ENCODE results near the gene ATF7.

ATF7 gene

GRCh38 chr12:53500776-53501614, 125.2 kb downstream of the ATF7 start, which contains the start of gene TARBP2:
Gene TARBP2, plus strand, starts transcription at chr12:53501283. Its CDS starts 126 bp downstream, at chr12:53501409.
- DNase-seq (ENCODE audit: low read depth in 2 of 2) = peak; percentile 95 to 97

GRCh38 chr12:53500142-53500775, 125.9 kb downstream of the ATF7 start:
- DNase-seq (ENCODE audit: low read depth in 2 of 2) = no peak

DNA sequence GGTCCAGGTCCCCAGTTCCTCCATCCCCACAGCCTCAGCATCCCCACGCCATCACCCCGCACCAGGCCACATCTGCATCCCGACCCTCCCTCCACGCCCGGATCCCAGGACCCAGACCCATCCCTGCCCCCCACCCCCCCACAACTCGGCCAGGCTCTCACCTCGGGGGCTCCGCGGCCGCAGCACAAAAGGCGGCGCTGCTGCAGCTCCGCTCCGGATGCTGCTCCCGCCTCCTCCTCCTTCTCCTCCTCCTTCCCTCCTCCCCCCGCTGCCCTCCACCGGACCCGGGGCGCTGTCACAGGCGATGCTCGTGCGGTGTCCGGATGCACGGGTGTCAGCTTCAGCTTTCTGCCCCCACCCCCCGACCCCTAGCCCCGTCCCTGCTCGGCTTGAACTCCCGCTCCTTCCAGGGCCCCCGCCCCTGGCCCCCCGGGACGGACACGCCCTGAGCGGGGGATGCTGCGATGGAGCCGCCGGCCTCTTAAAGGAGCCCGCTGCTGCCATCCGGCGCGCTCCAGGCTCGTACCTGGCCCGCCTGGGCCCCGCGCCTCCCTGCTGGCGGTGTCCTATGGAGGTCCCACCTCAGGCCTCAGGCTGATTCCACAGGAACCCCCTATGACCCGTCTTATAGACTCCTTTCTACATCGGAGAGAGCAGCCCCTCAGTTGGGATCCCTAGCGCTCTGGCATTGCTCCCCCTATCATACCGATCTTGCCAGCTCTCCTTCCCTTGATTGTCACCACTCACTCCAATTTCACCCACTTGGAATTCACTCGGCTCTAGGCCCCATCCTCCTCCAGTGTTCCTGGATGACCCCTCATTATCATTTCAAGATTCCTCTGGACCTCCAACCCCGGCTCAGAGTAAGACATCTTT, 126.7 kb downstream of the ATF7 start, which contains the start of gene MAP3K12:
Gene MAP3K12 (minus strand): TSS at position 193 of the 876 bp plus-strand sequence. CDS start 12,067 bp downstream, outside the sequence.
- DNase-seq (ENCODE audit: low read depth in 2 of 2) = peak; percentile 25 to 51

DNA sequence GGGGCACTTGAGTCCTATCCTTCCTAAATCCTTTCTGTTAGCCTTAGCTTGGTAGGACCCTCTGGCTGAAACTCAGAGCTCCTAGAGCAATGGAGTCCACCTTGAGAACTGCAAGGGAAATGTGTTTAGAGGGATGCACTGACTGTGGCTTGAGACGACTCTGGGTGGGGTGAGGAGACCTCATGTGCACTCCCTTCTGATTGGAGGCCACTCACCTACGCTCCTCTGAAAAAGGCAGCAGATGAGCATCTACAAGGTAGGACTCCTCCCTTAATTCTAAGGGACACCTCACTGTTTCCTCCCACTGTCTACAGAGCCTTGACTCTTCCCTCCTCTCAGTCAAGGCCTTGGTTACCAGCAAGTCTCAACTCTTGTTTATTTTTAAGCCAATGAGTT, 127.9 kb downstream of the ATF7 start:
- DNase-seq (ENCODE audit: low read depth in 2 of 2) = no peak

DNA sequence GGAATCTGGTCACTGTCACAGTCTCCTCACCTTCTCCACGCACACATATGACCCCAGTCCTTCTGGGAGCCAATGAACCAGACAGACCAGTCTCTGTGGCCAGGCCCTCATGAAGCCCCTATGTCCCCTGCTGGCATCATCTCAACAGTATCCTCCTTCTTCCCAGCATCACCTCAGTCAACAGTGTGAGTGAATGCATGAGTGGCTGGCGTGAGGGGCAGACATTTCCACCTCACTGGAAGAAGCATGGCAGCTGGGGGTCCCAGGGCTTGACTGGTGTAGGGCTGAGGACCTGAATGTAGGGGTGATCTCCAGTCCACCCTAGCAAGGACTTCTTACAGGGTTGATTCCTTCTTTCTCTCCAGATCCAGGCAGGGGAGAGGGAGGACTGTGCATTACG, 128.7 kb downstream of the ATF7 start:
- no peak for DNase-seq (ENCODE audit: low read depth in 2 of 2)

GRCh38 chr12:53496752-53497032, 129.5 kb downstream of the ATF7 start:
- DNase-seq (ENCODE audit: low read depth in 2 of 2) = no peak

DNA sequence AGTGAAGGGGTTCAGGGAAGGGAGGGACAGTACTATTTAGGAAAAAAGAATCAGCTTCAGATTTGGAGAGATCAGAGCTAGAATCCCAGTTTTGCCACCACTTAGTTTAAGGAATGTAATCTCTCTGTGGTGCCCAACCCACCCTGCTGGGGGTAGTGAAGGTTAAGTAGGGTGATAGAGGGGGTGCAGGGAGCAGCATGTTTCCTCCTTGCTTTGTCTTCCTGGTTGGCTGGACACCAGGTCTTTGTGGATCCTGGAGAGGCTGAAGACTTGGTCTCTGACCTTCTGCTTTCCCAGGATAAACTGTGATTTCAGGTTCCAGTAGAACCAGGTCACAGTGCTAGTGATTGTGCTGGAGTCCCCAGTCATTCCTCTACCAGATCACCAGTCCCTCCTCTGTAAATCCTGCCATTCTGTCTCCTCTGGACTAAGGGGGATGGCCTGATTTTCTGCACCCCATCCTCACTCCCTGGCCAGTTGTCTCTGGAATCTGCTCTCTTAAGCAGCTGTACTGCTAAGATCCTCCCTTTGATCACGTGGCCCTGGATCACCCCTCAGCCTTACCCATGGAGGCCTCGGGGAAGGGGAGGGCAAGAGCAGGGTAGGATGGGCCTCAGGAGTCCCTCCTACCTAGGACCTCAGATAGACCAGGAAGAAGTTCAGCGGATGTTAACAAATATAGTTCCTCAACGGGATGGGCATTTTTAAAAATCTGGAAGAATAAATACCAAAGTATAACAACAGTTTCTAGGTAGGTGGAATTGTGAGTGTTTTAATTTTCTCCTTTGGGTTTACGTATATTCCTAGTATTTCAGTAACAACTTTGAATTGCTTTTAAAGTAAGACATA, 130.1 kb downstream of the ATF7 start:
- DNase-seq (ENCODE audit: low read depth in 2 of 2) = no peak

GRCh38 chr12:53493610-53494391, 132.4 kb downstream of the ATF7 start:
- no peak for DNase-seq (ENCODE audit: low read depth in 2 of 2)

- DNase-seq (ENCODE audit: low read depth in 2 of 2) = peak; percentile 75 to 86
These were observed 133.2 kb downstream of the ATF7 start for GRCh38 chr12:53492830-53493609.

DNA sequence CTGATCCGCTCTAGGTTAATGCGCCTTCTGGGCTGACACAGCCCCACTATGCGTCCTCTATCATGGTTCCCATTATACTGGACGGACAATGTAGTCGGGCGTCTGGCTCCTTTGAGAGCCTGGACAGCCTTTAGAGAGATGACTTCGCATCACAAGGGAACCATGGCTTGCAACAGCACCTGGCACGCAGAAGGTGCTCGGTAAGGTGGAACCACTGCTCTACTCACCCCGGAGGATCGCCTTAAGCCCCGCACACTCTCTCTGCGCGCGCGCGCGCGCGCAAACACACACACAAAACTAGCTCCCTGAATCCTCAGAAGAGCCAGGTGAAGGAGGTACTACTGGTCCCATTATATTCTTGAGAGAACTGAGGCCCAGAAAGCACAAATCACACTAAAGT, 134.0 kb downstream of the ATF7 start:
- DNase-seq (ENCODE audit: low read depth in 2 of 2) = no peak

- no peak for DNase-seq (ENCODE audit: low read depth in 2 of 2)
These were observed 136.8 kb downstream of the ATF7 start for GRCh38 chr12:53489242-53489864.

DNA sequence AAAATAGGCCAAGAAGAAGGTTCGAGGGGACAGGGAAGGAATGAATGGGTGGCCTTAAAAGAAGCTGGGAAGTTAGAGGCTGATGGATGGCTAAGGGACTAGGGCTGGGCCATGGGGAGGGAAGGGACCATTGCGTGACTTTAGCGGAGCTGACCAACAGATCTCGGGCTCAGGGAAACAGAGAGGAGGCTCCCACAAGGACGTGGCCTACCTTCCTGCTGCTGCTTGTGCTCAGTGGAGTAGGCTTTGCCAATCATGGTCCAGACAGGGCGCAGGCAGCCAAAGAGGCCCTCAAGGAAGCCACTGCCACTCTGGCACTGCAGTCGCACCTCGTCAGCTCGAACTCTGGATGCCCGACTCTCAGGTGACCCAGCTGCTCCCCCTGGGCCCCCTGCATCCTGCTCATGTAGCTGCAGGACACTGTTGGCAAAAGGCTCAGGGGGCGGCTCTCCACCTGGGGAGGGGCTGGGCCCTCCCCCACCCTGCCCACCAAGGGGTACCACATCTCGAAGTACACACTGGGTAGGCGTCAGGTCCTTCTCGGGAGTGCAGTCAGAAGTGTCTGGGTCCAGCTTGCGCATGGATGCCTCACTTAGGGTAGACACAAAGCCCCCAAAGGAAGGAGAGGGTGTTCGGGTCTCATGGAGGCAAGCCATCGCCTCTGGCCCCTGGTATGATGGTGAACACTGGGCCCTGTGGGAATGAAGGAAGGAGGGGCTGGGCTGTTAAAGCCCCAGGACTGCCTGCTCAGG, 139.3 kb downstream of the ATF7 start:
- DNase-seq (ENCODE audit: low read depth in 2 of 2) = no peak

DNA sequence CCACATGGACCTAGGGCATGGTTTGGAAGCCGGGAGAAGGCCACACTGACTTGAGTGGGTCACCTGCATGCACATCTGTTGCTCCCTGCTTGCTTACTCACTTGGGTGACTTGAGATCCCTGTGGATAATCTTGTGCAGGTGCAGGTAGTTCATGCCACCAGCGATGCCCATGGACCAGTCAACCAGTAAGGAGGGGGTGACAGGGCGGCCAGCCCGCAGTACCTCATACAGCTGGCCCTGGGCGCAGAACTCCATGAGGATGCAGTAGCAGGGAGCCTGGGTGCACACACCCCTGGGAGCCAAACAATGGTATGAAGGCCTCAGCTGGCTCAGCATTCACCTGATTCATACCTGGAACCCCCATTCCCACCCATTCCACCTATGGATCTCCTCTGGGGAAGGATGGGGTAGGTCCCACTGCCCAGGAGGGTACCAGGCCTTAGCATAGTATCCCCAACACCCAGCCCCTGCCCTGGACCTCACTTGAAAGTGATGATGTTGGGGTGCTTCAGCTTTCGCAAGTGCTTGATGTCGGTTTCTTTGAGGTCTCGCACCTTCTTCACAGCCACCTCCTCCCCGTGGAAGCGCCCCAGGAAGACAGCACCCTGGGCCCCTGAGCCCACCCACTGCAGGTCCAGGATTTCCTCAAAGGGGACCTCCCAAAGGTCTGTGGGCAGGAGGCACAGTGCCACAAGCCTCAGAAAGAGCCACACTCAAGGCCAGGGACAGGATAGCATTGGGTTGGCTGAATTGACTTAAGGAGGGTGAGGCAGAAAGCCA, 140.0 kb downstream of the ATF7 start:
- no peak for DNase-seq (ENCODE audit: low read depth in 2 of 2)

- DNase-seq (ENCODE audit: low read depth in 2 of 2) = no peak
These were observed 141.3 kb downstream of the ATF7 start for GRCh38 chr12:53484686-53485575.

GRCh38 chr12:53483979-53484377, 142.2 kb downstream of the ATF7 start:
- no peak for DNase-seq (ENCODE audit: low read depth in 2 of 2)

DNA sequence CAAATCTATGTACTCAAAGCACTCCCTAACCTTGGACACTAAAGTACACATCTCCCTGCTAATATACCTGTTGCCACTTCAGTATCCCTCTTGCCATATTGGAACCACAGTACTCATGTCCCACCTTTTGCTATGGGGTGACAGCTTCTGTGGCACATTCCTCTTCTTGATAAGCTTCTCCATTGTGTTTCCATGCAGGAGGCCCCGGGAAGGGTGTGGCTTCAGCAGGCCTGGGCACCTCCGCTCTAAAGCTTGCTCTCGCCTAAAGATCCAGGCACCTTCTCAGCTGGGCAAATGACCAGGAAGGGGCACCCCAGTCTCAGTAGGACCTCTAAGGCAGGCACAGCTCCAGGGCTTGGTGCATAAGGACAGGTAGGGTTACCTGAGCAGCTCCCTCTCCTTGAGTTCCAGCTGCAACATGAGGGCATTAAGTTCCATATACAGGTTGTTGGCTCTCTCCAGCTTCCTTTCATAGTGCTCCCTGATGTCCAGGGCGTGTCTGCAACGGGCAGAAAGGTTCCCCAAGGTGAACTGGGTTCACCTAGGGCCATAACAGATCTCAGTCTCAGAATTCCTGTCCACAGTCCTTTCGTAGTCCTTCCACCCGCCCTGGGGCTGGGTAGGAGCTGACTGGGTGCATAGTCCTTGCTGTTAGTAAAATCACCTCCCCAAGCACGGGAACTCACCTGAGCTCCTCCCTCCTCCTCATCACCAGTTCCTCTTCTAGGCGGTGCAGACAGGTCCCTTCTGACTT, 142.8 kb downstream of the ATF7 start:
- DNase-seq (ENCODE audit: low read depth in 2 of 2) = no peak
